GM18858 (cell line): Measurements from ENCODE around the gene F13A1.

Source experiments
- ATAC-seq: cut with Tn5 transposase; IDR thresholded peaks from one replicate; pipeline ENCODE4 v1.9.1; 2021; ENCODE audit not compliant: unreplicated experiment

Gene F13A1

DNA sequence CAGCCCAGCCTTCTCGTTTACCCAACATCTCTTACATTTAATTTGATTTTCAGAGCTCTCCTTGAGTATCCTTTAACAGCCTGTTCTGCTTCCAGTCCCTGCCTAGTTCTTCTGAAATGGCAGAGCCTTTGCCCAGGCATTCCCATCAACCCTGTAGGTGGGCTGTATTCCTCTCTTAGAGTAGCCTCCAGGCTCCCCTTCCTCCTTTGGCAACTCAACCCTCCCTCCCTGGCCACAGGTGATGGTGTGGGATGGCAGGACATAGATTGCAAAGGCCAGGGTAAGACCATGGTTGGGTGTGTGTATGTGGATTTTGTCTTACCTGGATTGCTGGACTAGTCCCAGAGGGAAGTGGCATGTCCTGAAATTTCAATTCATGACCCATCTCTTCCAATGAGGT, 125.4 kb downstream of the F13A1 start:
- no peak for ATAC-seq

DNA sequence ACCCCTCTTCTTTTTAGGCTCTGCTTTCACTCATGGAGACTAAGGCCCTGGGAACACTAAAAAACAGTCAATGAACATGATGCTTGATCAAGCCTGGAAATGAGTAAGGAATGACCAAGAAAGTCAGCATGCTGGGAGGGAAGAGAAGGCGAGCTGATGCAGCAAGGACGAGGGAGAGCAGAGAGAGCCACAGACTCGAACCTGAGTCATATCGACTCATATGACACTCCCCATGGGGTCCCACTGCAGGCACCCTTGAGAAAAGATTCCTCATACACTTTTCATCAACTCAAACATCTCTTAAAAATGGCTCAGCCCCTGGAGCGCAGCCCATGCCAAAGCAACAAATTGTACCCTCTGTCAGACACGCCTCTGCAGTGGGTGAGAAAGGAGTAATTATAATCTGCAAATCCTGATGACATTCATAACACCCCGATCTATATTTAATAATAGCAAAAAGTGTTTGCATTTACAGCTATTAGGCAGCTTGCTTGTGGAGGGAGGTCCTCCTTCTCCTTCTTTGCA, 127.2 kb downstream of the F13A1 start:
- no peak for ATAC-seq

DNA sequence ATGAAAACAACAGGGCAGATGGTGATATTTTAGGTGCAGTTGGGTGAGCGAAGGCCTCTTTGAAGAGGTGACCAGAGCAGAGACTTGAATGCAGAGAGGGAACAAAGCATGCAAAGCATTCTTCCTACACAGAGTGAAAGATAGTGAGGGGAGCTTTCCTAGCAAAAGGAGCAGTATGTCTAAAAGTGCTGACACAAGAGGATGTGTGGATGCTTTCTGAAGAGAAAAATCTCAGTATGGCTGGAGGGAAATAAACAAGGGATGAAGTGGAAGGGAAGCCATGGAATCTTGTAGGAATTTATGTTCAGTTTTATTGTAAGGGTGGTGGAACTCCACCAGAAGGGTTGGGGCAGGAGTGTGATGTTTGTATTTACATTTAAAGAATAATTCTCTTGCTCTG, 128.6 kb downstream of the F13A1 start:
- no peak for ATAC-seq

DNA sequence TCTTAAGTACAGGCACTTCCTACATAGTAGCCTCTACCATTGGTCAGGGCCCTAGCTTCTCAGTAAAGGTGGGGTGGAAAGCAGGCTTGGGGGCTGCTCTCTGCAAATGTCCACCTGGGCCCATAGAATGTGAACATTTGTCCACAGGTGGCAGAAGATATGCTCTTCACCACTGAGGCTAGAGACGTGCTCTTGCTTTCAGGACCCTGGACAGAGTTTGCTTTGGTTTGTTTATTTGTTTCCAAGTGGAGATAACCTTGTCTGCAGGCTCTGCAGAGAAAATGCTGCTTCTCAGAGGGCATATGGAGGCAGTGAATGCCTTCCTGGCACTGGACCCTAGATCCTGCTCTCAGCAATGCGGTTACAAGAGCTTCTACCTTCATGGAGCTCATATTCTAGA, 129.0 kb downstream of the F13A1 start:
- ATAC-seq, result no peak

DNA sequence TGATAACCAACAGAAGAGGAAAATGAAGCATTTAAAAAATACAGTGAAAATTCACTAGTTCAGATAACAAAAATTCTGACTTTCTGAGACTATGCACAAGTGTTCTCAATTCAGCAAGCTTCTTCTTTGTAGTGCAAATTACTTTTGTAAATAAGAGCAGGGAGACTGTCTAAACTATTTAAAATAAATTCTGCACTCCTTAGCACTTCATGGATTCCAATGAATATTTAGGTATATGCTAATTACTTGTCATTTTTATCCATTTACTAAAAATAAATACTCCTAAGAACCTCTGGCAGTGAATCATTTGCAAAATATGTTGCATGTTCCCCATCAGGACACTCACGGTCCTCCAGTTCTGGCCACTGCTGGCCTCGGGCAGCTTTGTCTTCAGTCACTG, 139.8 kb downstream of the F13A1 start:
- no peak for ATAC-seq

DNA sequence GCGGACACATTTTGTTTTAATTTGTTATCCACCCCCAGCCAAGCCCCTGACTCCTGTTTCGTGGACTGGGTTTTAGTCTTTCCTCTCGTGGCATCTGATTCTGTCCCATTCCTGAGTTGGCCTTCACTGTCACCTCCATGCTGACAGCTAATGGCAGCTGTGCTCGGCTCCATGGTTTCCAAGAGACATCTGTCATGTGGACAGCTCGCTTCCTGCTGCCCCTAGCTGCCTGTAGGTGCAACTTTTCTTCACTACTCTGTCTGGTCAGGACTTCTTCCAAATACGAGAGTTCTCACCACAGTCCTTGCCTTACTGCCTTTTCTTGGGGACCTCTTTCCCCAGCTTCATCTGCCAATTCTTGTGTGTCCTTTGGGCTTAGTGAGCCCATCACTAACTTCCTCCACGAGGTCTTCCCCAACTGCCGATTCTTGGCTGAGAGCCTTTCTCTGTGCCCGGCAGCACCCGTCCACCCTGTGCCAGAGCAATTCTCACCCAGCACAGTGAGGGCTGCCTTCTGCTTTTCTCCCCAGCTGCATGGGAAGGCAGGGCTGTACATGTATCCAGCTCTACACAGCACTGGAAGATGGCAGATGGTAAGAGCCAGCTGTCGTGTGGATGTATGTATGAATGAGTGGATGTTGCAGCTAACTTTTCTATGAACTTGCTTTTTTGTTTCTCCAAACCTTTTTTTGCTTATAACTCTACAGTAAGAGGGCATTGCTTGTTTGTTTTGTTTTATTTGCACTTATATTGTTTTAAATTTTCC, 140.4 kb downstream of the F13A1 start:
- ATAC-seq, result no peak

DNA sequence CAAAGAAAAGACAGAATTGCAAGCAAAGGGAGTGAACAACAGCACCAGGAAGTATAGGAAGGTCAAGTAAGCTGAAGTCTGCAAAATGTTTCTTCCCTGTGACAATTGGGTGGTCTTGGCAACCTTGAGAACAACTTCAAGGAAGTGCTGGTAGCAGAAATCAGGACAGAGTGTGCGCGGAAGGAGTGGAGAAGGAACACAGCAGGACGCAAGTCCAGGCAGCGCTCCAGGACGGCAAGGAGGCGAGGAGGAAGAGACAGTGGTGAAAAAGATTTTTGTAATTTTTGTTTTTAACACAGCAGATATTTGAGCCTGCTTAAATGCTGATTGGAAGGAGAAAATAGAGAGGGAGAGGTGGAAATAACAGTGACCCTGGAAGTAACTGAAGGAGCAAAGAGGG, 141.7 kb downstream of the F13A1 start:
- no peak for ATAC-seq

DNA sequence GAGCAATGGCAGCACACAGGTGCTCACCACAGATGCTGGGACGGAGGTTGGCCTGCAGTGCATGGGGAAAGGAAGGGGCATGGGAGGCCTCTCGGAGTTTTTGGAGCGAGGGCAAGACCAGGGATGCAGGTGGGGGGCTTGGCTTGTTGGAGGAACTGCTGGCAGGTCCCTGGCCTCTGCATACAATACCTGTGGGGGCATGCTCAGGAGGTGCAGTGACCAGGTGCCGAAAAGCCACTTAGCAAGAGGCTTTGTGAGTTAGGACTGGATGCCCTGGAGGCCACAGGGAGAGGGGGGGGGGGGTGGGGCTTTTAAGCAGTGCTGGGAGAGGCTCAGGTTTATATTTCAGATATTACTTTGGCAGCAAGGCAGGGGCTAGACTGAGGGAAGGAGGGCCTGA, 142.7 kb downstream of the F13A1 start:
- no peak for ATAC-seq

DNA sequence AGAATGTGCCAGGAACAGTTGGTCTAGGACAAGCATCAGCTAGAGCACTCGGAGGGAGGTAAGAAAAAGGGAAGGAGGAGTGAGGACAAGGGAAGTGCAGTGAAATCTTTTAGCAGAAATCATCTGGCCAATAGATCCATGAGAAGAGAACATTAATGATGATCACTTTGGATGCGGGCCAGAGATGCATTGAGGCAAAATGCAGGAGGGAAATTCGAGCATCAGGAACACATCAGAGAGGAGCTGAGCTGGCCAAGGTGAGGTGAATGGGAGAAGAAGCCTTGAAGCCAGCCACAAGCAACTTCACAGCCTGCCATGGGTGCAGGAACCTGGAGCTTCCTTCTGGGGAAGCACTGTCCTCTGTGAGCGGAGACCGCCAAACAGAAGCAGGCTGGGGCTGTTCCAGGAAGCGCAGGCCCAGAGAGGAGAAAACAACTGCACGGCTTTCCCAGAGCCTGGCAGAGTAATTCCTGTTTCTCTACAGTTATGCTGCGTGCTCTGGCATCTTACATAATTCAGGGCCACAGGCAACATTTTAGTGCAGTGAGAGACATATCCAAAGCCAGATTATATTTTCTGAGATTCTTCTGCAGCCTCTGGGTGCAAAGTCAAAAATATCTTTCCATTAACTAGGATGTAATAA, 143.8 kb downstream of the F13A1 start:
- no peak for ATAC-seq

DNA sequence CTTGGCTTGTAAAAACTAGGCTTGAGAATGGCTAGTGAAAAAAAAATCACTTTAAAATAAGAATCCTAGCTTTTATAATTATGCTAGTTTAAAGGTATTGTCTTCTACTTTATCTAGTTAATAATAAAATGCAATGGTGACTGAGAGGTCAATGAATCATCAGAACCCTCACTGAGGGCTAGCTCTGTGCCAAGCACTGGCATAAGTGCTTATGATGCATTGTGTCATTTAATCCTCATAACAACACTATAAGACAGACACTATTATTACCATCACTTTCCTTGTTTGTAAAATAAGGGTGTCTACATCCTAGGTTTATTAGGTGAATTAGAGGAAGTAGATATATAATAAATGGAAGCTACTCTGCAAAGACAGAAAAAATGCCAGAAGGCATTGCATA, 144.3 kb downstream of the F13A1 start:
- no peak for ATAC-seq

DNA sequence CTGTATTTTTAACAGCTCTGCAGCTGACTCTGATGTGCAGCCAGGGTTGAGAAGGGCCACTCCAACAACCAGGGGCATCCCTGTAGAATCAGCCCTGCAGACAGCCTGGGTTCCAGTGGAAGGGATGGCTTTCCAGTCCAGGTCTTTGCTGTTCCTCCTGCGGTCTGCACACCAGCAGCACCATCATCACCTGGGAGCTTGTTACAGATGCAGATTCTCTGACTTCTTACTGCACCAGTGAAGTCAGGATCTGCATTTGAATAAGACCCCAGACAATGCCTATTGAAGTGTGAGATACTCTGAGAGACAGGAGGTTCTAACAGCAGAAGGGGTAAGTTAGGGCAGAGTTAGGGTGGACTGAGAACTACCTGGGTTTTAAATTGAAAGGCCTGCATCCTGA, 151.3 kb downstream of the F13A1 start:
- ATAC-seq, result no peak

DNA sequence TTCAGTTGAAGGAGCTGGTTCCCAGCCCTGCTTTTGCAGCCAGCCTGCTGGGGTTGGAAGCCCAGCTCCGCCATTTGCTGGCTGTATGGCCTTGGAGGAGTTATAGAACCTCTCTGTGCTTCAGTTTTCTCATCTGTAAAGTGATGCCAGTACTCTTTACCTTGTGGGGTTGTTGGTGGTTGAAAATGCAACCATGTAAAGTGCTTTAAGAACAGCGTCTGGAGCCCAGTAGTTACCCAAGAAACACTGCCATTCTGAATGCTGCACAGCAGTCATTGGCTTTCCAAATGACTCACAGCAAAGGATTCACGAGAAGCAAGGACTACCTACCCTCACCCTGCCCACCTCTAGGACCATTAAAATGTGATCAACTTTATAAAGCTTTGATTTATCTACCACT, 154.4 kb downstream of the F13A1 start:
- ATAC-seq, result no peak

DNA sequence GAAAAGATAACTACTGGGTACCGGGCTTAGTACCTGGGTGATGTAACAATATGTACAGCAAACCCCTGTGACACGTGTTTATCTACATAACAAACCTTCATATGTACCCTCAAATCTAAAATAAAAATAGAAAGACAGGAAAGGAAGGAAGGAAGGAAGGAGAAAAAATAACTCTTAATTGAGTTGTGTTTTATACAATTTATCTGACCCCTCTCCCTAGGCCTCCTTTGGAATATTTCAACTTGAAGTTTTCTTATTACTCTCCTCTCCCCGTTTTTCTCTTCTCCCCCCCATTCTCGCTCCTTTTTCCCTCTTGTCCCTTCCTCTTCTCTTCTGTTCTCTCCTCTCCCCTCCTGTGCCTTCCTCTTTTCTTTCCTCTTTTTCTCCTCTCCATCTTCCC, 156.1 kb downstream of the F13A1 start:
- no peak for ATAC-seq

DNA sequence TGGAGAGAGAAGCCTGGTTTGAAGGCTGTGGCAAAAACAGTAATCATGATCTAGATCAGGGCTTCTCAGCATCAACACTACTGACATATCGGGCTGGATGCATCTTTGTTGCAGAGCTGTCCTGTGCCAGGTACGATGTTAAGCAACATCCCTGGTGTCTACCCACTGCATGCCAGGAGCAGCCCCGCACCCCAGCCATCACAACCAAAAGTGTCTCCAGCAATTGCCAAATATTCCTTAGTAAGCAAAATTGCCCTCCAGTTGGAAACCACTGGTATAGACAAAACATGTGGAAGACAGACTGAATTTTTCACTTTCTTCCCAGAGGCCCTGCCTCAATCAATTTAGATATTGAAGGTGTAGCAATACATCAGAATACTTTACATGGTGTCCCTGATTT, 166.1 kb downstream of the F13A1 start:
- no peak for ATAC-seq

DNA sequence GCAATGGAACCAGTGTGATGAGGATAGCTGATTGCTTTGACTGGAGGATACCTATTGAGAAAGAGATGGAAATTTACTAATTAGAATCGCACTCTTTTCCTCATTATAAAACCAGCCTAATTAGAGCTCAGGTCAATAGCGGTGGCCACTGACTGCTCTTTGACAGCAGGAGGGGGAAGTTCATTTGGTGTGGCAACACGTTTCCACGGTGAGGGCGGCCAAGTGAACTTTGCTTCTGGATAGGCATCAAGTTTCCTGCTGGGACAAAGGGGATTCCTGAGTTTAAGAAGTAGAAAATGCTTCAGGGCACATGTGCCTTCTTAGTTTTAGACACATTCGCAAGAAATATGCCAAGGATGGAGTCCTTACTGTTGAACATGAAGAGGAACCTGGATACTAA, 168.4 kb downstream of the F13A1 start:
- no peak for ATAC-seq

DNA sequence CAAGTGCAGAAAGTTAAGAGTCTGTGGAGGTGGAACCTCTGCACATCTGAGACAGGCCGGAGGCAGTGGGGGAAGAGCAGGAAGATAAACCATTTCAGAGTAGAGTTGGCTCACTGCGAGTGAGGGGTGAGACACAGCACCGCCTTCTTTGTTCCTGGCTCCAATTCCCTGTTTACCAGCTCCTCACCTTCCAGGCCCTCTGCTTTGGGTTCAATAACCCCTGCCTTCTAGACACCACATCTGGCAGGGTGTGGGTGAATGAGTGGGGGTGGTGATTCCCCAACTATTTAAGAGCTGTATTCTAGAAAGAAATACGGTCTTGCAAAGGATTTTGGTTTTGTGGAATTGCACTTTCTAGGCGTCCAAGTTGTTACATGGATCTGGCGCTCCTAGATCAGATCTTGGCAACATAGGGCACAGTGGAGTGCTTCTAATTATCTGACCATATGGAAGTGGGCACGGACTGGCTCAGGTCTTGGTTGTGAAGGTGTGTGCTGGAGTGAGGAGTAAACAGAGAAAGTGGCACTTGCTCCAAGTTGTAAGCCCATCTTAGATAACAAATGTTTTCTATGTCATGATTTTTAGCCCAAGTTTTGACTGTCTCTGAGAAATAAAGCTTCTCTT, 172.2 kb downstream of the F13A1 start:
- ATAC-seq, result no peak

DNA sequence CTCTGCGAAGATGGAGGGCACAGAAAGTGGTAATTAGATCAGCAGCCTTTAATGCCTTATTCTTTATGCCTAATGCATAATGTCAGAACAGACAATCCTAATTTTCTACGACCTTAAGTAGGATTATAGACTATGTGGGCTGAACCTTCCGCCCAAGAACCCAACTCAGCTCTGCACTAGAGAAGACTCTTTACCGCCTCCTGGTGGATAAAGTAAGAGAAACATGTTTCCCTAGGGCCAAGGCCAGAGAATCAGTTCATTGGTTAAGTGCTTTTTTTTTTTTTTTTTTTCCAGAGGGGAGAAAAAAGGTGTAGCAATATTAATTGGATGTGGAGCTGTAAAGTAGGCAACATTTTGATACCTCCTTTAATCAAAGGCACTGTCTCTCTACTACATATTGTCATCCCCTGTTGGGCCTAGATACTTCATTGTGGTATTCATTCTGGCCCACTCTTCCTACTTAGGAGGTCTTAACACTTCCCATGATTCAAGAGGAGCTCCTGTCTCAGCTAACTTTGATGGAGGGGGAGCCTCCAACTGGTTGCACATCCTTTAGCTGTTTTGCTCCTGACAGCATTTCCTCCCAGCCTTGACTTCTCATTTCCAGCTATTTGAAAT, 188.9 kb downstream of the F13A1 start:
- no peak for ATAC-seq

DNA sequence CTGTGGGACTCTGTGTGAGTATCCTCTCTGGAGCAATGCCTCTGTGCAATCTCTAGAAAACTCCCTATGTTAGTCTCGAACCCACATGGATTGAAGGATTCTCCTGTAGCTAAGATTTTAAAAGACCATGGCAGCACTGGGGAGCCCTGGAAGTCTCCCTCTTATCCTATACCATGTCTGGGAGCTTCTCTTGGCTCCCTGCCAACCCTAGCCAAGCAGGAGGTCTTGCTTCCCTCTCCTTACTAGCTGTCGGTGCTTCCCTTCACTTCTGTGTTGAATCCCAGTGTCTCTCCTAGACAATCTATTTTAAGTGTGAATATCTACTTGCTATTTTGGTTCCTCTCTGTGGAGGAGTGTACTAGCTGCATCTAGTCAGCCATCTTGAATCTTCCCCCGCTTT, 195.0 kb downstream of the F13A1 start:
- no peak for ATAC-seq

DNA sequence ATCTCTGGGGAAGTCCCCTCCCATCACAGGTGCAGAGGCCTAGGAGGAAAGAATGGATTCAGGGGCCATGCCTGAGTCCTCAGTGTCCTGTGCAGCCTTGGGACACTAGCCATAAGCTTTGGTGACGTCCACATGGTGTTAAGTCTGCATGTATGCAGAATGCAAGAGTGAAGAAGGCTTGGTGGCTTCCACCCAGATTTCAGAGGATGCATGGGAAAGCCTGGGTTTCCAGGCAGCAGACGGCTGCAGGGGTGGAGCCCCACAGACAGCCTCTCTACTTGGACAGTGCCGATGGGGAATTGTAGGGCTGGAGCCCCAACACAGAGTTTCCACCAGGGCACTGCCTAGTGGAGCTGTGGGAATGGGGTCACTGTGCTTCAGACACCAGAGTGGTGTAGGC, 196.7 kb downstream of the F13A1 start:
- ATAC-seq, result no peak

DNA sequence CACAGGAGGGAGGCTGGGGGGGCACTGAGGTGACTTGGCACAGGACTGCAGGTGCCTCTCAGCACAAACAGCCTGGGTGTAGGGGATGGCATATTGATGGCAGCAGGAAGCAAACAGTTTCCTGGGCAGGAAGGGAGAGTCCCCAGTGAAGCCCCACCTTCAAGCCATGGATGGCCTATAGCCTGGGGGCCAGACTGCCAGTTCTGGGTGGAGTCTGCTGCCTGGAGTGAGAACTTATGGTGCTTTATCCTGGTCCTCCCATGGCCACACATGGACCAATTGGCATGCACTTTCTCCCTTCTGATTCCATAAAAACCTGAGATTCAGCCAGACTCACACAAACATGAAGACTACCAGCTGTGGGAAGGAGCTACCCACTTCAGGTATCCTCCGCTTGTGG, 198.5 kb downstream of the F13A1 start:
- no peak for ATAC-seq

DNA sequence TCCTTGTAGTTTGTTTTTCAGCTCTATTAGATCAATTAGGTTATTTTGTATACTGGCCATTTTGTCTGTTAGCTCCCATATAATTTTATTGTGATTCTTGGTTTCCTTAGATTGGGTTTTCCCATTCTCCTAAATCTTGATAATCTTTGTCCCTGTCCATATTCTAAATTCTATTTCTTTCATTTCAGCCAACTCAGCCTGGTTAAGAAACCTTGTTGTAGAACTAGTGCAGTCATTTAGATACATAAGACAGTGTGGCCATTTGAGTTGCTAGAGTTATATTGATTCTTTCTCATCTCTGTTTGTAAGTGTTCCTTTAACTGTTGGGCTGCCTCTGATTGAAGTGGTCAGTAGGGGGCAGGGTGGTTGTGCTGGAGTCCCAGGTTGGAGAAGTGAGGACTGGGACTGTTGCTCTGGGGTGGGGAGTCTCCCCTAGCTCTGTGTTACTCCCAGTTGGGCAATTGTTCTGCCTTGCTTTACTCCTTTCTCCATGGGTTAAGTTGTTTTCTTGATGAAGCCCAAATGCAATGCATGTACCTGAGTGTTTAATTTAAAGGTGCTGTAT, 214.9 kb downstream of the F13A1 start:
- ATAC-seq, result no peak
